ENCODE data around the gene CRY2. TPM values are rescaled to one million over a fixed set of nuclear protein-coding genes. Genes with fewer than 3 reads are reported as not detected.

The CRY2 gene
- total and polyA plus RNA-seq, 8 donors: 26.6 to 42.3 (median 31.2) TPM

DNA sequence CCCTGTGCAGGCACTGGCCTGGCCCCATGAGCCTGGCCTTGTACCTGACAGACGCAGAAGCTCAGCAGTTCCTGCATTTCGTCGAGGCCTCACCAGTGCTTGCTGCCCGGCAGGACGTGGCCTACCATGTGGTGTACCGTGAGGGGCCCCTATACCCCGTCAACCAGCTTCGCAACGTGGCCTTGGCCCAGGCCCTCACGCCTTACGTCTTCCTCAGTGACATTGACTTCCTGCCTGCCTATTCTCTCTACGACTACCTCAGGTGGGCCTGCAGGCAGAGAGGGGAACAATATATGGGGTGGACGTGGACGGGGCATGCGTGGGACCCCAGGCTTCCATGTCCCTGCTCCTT lies 80.0 kb downstream of the CRY2 start:
- peaks cover 0 to 17% of the 10 kb centered on the region in 2 donors for H3K36me3 ChIP-seq
- no peak overlapping the region for H3K27ac ChIP-seq
- DNase-seq (no peak), ATAC-seq (no peak)
- H3K27me3 ChIP-seq: peaks cover 12 to 37% of the 10 kb centered on the region in 2 donors
- TF ChIP-seq, protein P1, sequence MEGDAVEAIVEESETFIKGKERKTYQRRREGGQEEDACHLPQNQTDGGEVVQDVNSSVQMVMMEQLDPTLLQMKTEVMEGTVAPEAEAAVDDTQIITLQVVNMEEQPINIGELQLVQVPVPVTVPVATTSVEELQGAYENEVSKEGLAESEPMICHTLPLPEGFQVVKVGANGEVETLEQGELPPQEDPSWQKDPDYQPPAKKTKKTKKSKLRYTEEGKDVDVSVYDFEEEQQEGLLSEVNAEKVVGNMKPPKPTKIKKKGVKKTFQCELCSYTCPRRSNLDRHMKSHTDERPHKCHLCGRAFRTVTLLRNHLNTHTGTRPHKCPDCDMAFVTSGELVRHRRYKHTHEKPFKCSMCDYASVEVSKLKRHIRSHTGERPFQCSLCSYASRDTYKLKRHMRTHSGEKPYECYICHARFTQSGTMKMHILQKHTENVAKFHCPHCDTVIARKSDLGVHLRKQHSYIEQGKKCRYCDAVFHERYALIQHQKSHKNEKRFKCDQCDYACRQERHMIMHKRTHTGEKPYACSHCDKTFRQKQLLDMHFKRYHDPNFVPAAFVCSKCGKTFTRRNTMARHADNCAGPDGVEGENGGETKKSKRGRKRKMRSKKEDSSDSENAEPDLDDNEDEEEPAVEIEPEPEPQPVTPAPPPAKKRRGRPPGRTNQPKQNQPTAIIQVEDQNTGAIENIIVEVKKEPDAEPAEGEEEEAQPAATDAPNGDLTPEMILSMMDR (IDR thresholded peaks at IDR 0.05): no peak
- intact Hi-C loops (cut with DNase I): no loop called here
- no peak overlapping the region for H3K4me3 ChIP-seq
- H3K9me3 ChIP-seq: no peaks in the 10 kb centered on the region
- H3K4me1 ChIP-seq: peaks cover 0 to 34% of the 10 kb centered on the region in 2 donors

DNA sequence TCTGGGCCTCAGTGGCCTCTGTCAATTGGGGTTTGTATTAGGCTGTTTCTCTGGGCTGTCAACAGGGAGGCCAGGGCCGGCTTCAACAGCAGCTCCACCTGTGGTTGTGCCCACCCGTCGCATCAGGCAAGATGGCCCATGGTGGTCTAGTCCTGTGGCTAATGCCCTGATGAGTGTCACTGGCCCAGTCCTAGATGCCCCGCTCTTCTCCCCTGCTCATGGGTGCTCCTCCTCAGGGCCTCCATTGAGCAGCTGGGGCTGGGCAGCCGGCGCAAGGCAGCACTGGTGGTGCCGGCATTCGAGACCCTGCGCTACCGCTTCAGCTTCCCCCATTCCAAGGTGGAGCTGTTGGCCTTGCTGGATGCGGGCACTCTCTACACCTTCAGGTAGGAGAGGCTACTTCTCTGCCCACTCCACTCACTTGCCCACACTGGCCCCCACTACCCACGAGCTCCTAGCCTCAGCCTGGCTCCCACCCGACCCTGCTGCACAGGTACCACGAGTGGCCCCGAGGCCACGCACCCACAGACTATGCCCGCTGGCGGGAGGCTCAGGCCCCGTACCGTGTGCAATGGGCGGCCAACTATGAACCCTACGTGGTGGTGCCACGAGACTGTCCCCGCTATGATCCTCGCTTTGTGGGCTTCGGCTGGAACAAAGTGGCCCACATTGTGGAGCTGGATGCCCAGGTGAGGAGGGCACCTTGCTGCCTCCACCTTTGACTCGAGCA lies 80.6 kb downstream of the CRY2 start:
- no peaks in the 10 kb centered on the region for H3K9me3 ChIP-seq
- DNase-seq: no peak
- no peak for ATAC-seq
- peaks cover 0 to 29% of the 10 kb centered on the region in 2 donors for H3K4me1 ChIP-seq
- H3K4me3 ChIP-seq: no peak overlapping the region
- intact Hi-C loops (cut with DNase I): no loop called here
- H3K27ac ChIP-seq: no peak overlapping the region
- H3K27me3 ChIP-seq: peaks cover 6 to 31% of the 10 kb centered on the region in 2 donors
- TF ChIP-seq, protein P1 (IDR thresholded peaks at IDR 0.05): no peak
- peaks cover 0 to 22% of the 10 kb centered on the region in 2 donors for H3K36me3 ChIP-seq

DNA sequence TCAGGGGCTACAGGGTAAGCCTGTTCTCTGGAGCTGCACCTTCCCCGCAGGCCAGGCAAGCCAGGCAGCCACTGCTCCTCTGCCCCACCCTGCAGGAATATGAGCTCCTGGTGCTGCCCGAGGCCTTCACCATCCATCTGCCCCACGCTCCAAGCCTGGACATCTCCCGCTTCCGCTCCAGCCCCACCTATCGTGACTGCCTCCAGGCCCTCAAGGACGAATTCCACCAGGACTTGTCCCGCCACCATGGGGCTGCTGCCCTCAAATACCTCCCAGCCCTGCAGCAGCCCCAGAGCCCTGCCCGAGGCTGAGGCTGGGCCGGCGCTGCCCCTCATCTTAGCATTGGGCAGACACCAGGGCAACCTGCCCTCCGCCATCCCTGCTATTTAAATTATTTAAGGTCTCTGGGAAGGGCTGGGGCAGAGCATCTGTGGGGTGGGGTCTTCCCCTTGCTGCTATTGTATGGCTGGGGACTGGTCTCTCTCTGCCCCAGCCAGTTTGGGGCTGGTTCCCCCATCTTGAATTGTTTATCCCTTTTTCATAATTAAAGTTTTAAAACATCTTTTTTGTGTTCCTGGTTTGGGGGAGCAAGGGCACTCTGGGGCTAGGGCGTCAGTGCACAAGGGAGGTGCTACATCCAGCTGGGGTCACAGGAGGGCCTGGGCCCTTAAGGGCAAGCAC lies 81.4 kb downstream of the CRY2 start:
- intact Hi-C loops (cut with DNase I): no loop called here
- H3K9me3 ChIP-seq: no peaks in the 10 kb centered on the region
- peaks cover 0 to 22% of the 10 kb centered on the region in 2 donors for H3K4me1 ChIP-seq
- H3K4me3 ChIP-seq: no peak overlapping the region
- H3K27me3 ChIP-seq: peaks cover 0 to 23% of the 10 kb centered on the region in 2 donors
- peaks cover 0 to 31% of the 10 kb centered on the region in 2 donors for H3K36me3 ChIP-seq
- DNase-seq (no peak), ATAC-seq (no peak)
- H3K27ac ChIP-seq: no peak overlapping the region
- TF ChIP-seq, protein P1 (IDR thresholded peaks at IDR 0.05): no peak

DNA sequence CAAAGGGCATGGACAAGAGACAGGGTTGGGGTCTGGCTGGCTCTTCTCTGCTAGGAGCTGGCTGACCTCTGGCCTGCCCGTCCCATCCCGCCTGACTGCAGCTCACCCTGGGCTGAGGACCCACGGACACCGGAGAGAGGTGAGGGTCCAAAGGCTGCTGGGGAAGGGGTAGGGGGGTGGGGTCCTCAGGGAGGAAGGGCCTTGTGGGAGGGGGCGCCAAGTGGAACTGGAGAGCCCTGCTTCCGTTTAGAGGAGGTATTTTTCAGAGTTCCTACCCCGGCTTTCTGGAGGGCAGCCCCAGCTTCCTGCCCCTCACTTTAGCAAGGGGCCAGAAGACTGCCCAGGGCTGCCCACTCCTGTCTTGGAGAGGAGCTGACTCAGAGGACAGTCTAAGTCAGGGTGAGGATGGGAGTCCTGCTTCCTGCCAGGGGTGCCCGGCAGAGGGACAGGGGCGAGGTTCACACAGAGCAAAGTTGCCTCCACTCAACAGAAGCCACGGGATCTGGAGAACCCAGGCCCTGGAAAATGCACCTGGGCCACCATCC lies 82.3 kb downstream of the CRY2 start:
- Histone ChIP-seq H3K27me3 (peaks cover 0 to 14% of the 10 kb centered on the region in 2 donors), H3K4me3 (no peak overlapping the region), H3K4me1 (peaks cover 0 to 22% of the 10 kb centered on the region in 2 donors), H3K27ac (peak overlapping the region in 1 of 2 donors; percentile 23), H3K9me3 (no peaks in the 10 kb centered on the region), H3K36me3 (peaks cover 0 to 39% of the 10 kb centered on the region in 2 donors)
- ATAC-seq (peak; percentile 39), DNase-seq (no peak)
- TF ChIP-seq, protein P1 (IDR thresholded peaks at IDR 0.05): no peak
- intact Hi-C loops (cut with DNase I): no loop called here

Measured in left lung (tissue), 10 donors.